HG03159 (cell line): ENCODE measurements around the gene FIBCD1.

Source experiments
- ATAC-seq: cut with Tn5 transposase; IDR thresholded peaks from one replicate; pipeline ENCODE4 v1.9.1; 2021; ENCODE audit warnings: mild to moderate bottlenecking, moderate library complexity; ENCODE audit not compliant: unreplicated experiment

Gene FIBCD1

GRCh38 chr9:130923611-130924447 lies 15.2 kb downstream of the FIBCD1 start:
- no peak for ATAC-seq

- no peak for ATAC-seq
Observed at GRCh38 chr9:130922893-130923610, 16.0 kb downstream of the FIBCD1 start.

- no peak for ATAC-seq
Observed at GRCh38 chr9:130921989-130922892, 16.8 kb downstream of the FIBCD1 start.

GRCh38 chr9:130921300-130921988 lies 17.6 kb downstream of the FIBCD1 start:
- ATAC-seq: no peak

- ATAC-seq: no peak
Observed at GRCh38 chr9:130920762-130921299, 18.2 kb downstream of the FIBCD1 start.

- no peak for ATAC-seq
Observed at GRCh38 chr9:130920233-130920632, 18.8 kb downstream of the FIBCD1 start.

GRCh38 chr9:130919559-130920145 lies 19.4 kb downstream of the FIBCD1 start:
- ATAC-seq: no peak

GRCh38 chr9:130918826-130919558 lies 20.1 kb downstream of the FIBCD1 start:
- no peak for ATAC-seq

GRCh38 chr9:130918101-130918825 lies 20.8 kb downstream of the FIBCD1 start:
- ATAC-seq: no peak

GRCh38 chr9:130917168-130917960 lies 21.7 kb downstream of the FIBCD1 start:
- ATAC-seq: no peak

GRCh38 chr9:130915096-130915447 lies 24.0 kb downstream of the FIBCD1 start:
- no peak for ATAC-seq

- ATAC-seq: no peak
Observed at GRCh38 chr9:130914417-130915095, 24.5 kb downstream of the FIBCD1 start.

GRCh38 chr9:130913599-130914416 lies 25.2 kb downstream of the FIBCD1 start:
- no peak for ATAC-seq

GRCh38 chr9:130912932-130913598 lies 26.0 kb downstream of the FIBCD1 start:
- no peak for ATAC-seq

- ATAC-seq: no peak
Observed at GRCh38 chr9:130911254-130912049, 27.6 kb downstream of the FIBCD1 start.
